PC-9 (cell line): ENCODE data around the gene GTPBP8.

Experiments used
- EZH2 ChIP-seq: fragments of 200-600 bp; sonication (generic); IDR thresholded peaks from 2 replicates; pipeline ENCODE4 v1.8.0; 2017; ENCODE audit warnings: antibody characterized with exemption, low read depth
- TF ChIP-seq, protein P1 (sequence below): fragments of 200-600 bp; sonication (generic); conservative IDR thresholded peaks from 2 replicates; pipeline ENCODE4 v1.6.1; 2017; ENCODE audit warnings: mixed run types, antibody characterized with exemption, mild to moderate bottlenecking, moderate library complexity

DNA sequence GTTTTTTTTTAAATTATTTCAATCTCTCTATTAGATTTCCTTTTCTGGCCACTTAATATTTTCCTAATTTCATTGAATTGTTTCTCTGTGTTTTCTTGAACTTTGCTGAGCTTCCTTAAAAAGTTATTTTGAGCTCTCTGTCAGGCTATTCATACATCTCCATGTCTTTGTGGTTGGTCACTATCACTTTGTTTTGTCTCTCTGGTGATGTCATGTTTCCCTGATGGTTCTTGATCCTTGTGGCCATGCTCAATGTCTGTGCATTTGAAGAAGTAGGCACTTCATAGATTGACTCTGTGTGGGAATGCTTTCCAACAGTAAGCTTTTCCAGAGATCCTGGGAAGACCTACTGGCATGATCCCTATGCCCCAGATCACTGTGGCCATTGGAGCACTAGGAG is 34.4 kb upstream of the GTPBP8 start:
- TF ChIP-seq, protein P1, sequence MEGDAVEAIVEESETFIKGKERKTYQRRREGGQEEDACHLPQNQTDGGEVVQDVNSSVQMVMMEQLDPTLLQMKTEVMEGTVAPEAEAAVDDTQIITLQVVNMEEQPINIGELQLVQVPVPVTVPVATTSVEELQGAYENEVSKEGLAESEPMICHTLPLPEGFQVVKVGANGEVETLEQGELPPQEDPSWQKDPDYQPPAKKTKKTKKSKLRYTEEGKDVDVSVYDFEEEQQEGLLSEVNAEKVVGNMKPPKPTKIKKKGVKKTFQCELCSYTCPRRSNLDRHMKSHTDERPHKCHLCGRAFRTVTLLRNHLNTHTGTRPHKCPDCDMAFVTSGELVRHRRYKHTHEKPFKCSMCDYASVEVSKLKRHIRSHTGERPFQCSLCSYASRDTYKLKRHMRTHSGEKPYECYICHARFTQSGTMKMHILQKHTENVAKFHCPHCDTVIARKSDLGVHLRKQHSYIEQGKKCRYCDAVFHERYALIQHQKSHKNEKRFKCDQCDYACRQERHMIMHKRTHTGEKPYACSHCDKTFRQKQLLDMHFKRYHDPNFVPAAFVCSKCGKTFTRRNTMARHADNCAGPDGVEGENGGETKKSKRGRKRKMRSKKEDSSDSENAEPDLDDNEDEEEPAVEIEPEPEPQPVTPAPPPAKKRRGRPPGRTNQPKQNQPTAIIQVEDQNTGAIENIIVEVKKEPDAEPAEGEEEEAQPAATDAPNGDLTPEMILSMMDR: no peak
- TF ChIP-seq EZH2: no peak
